ENCODE results near the gene GNG12. TPM values are rescaled to one million over a fixed set of nuclear protein-coding genes. Genes with fewer than 3 reads are reported as not detected.

Gene GNG12
- total RNA-seq, 3 donors from 2014 or later: 0.16 to 0.30 (median 0.18) TPM

DNA sequence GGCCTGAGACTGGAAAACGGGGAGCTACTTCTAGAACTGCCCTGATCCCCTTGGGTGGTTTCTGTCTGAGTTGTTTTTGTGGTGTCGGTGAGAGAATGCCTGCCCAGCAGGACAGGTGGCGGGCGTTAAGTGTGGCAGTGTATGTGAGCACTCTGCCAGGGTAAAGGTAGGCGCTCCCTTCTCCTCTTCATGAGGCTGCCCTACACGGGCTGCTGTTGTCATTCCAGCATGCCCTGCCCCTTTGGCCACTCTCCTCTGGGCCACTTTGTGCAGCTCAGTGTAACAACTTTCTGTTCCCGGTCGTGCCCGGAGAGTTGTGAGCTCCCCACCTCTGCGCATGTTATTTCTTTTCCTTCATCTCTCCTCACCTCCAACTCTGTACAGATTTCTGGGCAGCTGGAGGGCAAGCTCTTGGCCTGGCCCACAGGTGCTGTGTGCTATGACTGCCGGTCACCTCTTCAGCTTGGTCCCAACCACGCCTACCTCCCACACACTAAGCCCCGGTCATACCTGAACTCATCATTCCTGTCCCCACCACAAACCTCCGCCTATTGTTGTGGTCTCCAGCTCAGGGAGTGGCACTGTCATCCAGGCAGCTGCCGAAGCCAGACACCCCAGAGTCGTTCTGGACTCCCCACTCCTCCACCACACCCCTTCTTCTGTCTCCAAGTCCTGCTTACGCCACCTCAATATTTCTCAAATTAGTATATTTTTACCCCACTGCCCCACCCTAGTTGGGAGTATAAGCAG lies 79.3 kb downstream of the GNG12 start:
- Mint-ChIP-seq H3K36me3 (ENCODE audit: insufficient read depth) (no peaks in the 10 kb centered on the region), H3K4me3 (no peak overlapping the region), H3K27me3 (ENCODE audit: low read depth) (peaks cover 5% of the 10 kb centered on the region), H3K9me3 (no peaks in the 10 kb centered on the region), H3K4me1 (ENCODE audit: low read depth) (peaks cover 7% of the 10 kb centered on the region)
- DNase-seq: no peak
- ATAC-seq: peak in 1 of 2 donors; percentile 35

DNA sequence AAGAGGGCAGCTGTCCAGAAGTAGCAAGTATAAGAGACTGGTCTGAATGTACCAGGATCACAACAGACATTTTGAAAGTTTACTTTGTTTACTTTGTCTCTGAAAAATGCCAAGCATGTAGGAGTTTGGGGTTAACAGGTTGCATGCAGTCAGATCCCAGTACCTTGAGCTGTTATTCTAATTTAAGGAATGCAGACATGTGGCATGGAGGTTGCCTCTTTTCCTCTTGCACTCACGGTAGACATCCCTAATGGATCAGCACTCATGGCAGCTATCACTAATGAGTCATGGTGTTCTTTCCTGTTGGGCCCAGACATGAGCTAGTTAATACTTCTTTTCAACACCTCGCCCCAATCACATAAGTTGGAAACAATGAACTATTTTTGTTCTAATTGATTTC lies 81.0 kb downstream of the GNG12 start:
- ATAC-seq (no peak), DNase-seq (no peak)
- Mint-ChIP-seq H3K36me3 (ENCODE audit: insufficient read depth) (no peaks in the 10 kb centered on the region), H3K4me3 (no peak overlapping the region), H3K9me3 (no peaks in the 10 kb centered on the region), H3K4me1 (ENCODE audit: low read depth) (peaks cover 18% of the 10 kb centered on the region), H3K27me3 (ENCODE audit: low read depth) (peaks cover 12% of the 10 kb centered on the region)

DNA sequence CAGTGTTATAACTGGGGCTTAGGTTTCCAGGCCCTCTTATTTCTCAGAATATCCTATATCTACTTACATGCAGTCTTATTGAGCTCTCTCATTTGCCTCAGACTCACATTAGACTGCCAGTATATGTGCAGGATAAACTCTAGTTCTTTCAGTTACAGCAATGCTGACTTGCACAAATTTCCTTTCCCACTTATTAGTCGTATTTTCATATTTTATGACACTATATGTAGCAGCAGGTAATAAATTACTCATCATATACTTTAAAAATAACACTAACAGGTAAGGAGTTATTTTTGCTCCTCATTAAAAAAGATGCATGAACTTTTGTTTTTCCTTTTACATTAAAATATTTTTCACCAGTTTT lies 82.6 kb downstream of the GNG12 start:
- ATAC-seq (no peak), DNase-seq (no peak)
- Mint-ChIP-seq H3K4me3 (no peak overlapping the region), H3K4me1 (ENCODE audit: low read depth) (peaks cover 18% of the 10 kb centered on the region), H3K9me3 (no peaks in the 10 kb centered on the region), H3K36me3 (ENCODE audit: insufficient read depth) (no peaks in the 10 kb centered on the region), H3K27me3 (ENCODE audit: low read depth) (peaks cover 16% of the 10 kb centered on the region)

DNA sequence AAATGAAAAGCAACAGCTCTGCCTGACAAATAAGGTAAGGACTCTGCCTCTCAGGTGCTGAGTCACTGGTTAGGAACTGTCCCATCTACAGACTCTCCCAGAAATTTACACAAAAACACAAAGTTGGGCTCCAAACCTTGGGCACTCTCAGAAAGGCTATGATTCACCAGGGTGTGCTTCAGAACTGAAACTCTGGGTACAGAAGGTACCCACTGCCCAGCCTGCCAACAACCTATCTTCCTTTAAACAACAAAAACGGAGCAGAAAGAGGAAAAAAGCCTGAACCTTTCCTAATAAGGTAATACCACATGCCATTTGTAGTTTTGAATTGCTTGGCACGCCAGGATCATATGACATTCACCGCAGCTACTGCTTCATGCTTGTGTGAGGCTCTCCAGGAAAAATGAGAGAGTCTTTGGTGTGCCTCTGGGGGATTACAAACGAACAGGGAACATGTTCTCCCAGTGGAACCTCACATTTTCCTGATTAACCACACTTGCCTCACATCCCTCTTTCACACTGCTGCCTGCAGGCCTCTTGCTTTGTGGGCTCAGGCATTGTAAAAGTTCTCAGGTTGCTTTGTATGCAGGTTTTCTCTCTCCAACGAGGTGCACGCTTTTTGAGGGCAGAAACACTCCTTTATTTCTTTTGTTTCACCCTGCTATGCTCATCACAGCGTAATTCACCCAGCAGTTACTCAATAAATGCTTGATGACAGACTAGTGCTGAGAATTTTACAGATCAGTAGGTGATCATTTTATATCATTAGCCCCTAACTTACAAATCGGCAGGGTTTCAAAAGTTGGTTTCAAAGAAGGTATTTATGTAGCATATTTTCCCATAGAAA lies 83.2 kb downstream of the GNG12 start:
- Mint-ChIP-seq H3K4me3 (no peak overlapping the region), H3K4me1 (ENCODE audit: low read depth) (peaks cover 18% of the 10 kb centered on the region), H3K36me3 (ENCODE audit: insufficient read depth) (no peaks in the 10 kb centered on the region), H3K27me3 (ENCODE audit: low read depth) (peaks cover 16% of the 10 kb centered on the region), H3K9me3 (no peaks in the 10 kb centered on the region)
- no peak for DNase-seq
- ATAC-seq: peak; percentile 27 to 41

- DNase-seq (no peak), ATAC-seq (no peak)
- Mint-ChIP-seq H3K4me1 (ENCODE audit: low read depth) (peaks cover 16% of the 10 kb centered on the region), H3K27me3 (ENCODE audit: low read depth) (peaks cover 14% of the 10 kb centered on the region), H3K4me3 (no peak overlapping the region), H3K36me3 (ENCODE audit: insufficient read depth) (no peaks in the 10 kb centered on the region), H3K9me3 (no peaks in the 10 kb centered on the region)
Observed at GRCh38 chr1:67749263-67749843, 83.9 kb downstream of the GNG12 start.

DNA sequence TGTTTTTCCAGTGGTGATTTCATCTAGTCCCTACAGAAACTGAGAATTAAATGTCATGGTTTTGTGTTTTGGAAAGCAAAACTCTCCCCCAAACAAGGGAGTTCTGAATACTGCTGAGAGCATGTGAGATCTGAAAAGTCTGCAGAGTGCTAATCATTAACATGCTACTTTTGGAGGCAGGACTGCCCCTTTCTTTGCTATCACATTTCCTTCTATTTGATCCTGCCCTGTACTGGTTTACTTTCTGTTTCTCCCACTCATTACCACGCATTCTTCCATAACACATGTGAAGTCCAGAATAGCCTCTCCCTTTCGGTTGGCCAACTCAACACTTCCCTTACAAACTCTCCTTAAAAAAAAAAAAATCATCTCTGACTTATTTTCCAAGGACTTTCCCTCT lies 84.6 kb downstream of the GNG12 start:
- no peak for DNase-seq
- Mint-ChIP-seq H3K36me3 (ENCODE audit: insufficient read depth) (no peaks in the 10 kb centered on the region), H3K4me3 (no peak overlapping the region), H3K27me3 (ENCODE audit: low read depth) (peaks cover 16% of the 10 kb centered on the region), H3K4me1 (ENCODE audit: low read depth) (peaks cover 13% of the 10 kb centered on the region), H3K9me3 (no peaks in the 10 kb centered on the region)
- ATAC-seq: no peak

DNA sequence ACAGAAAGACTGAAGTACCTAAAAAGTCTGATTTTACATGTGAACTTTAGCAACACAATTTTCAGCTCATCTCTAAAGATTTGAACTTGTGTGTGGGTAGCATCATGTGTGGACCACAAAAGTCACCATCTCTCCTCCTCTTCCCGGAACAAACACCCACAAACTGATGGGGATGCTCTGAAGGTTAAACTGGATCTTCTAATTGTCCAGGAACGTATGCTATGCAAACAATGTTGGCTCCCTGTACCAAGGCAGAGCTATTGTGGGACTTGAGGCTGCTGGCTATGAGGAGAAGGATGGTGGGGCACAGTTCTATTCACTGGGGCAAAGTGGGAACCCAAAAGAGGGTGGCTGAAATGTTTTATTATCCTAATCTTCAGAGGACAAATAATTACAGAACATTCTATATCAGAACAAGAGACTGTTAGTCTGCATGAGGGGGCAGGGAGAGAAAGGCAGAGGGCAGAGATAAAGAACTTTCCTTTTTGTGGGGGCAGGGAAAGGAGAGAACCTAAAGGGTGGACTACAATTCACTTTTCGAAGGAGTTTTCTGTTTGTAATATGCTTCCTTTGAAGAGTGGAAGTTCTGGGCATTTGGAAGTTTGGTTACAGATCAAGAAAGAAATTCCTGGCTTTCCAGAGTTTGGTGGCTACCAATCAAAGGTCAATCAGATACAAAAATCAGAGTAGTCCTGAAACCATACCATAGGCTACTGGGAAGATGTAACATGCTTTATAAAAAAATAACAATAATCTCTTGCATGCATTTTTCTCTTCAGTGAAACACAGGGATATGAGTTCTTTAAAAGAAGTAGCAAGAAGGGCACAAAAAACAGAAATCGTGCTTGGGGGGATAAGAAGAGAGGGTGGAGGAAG lies 85.4 kb downstream of the GNG12 start:
- ATAC-seq (no peak), DNase-seq (no peak)
- Mint-ChIP-seq H3K9me3 (no peaks in the 10 kb centered on the region), H3K27me3 (ENCODE audit: low read depth) (peaks cover 18% of the 10 kb centered on the region), H3K36me3 (ENCODE audit: insufficient read depth) (no peaks in the 10 kb centered on the region), H3K4me1 (ENCODE audit: low read depth) (peaks cover 13% of the 10 kb centered on the region), H3K4me3 (no peak overlapping the region)

GRCh38 chr1:67745875-67746698 lies 87.2 kb downstream of the GNG12 start:
- H3K4me1 Mint-ChIP-seq (ENCODE audit: low read depth): peaks cover 13% of the 10 kb centered on the region
- DNase-seq (no peak), ATAC-seq (no peak)
- no peaks in the 10 kb centered on the region for H3K36me3 Mint-ChIP-seq (ENCODE audit: insufficient read depth)
- peaks cover 20% of the 10 kb centered on the region for H3K27me3 Mint-ChIP-seq (ENCODE audit: low read depth)
- H3K4me3 Mint-ChIP-seq: no peak overlapping the region
- H3K9me3 Mint-ChIP-seq: no peaks in the 10 kb centered on the region

- no peak for ATAC-seq
- Mint-ChIP-seq H3K4me1 (ENCODE audit: low read depth) (peaks cover 3% of the 10 kb centered on the region), H3K36me3 (ENCODE audit: insufficient read depth) (no peaks in the 10 kb centered on the region), H3K9me3 (no peaks in the 10 kb centered on the region), H3K27me3 (ENCODE audit: low read depth) (peaks cover 19% of the 10 kb centered on the region), H3K4me3 (no peak overlapping the region)
- no peak for DNase-seq
Observed at GRCh38 chr1:67743072-67743725, 90.1 kb downstream of the GNG12 start.

GRCh38 chr1:67741736-67742135 lies 91.5 kb downstream of the GNG12 start:
- H3K9me3 Mint-ChIP-seq: no peaks in the 10 kb centered on the region
- H3K4me3 Mint-ChIP-seq: no peak overlapping the region
- H3K27me3 Mint-ChIP-seq (ENCODE audit: low read depth): peaks cover 13% of the 10 kb centered on the region

GRCh38 chr1:67741121-67741520 lies 92.1 kb downstream of the GNG12 start:
- ATAC-seq (no peak), DNase-seq (no peak)
- Mint-ChIP-seq H3K36me3 (ENCODE audit: insufficient read depth) (no peaks in the 10 kb centered on the region), H3K27me3 (ENCODE audit: low read depth) (peaks cover 9% of the 10 kb centered on the region), H3K4me1 (ENCODE audit: low read depth) (peaks cover 7% of the 10 kb centered on the region), H3K9me3 (no peaks in the 10 kb centered on the region), H3K4me3 (no peak overlapping the region)

More at GRCh38 chr1:67741736-67742135, 91.5 kb downstream of the GNG12 start:
- no peak for DNase-seq
- Mint-ChIP-seq H3K4me1 (ENCODE audit: low read depth) (peaks cover under 1% of the 10 kb centered on the region), H3K36me3 (ENCODE audit: insufficient read depth) (no peaks in the 10 kb centered on the region)
- ATAC-seq: no peak

DNA sequence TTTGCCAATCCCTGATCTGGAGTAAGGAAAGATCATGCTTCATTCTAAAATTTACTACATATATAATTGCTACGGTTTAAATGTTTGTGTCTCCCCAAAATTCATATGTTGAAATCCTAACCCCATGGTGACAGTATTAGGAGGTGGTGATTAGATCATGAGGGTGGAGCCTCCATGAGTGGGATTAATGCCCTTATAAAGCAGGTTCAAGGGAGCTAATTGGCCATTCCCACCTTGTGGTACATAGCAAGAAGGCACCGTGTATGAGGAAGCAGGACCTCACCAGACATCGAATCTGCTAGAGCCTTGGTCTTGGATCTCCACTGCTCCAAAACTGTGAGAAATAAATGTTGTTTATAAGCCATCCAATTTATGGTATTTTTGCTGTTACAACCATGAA lies 92.7 kb downstream of the GNG12 start:
- ATAC-seq (no peak), DNase-seq (no peak)
- H3K4me1 Mint-ChIP-seq (ENCODE audit: low read depth): peaks cover 12% of the 10 kb centered on the region
- no peaks in the 10 kb centered on the region for H3K9me3 Mint-ChIP-seq
- H3K4me3 Mint-ChIP-seq: no peak overlapping the region
- peaks cover 5% of the 10 kb centered on the region for H3K27me3 Mint-ChIP-seq (ENCODE audit: low read depth)
- no peaks in the 10 kb centered on the region for H3K36me3 Mint-ChIP-seq (ENCODE audit: insufficient read depth)

GRCh38 chr1:67739361-67739760 lies 93.9 kb downstream of the GNG12 start:
- H3K4me3 Mint-ChIP-seq: no peak overlapping the region
- peaks cover 5% of the 10 kb centered on the region for H3K27me3 Mint-ChIP-seq (ENCODE audit: low read depth)
- H3K4me1 Mint-ChIP-seq (ENCODE audit: low read depth): peaks cover 14% of the 10 kb centered on the region
- ATAC-seq (no peak), DNase-seq (no peak)
- H3K36me3 Mint-ChIP-seq (ENCODE audit: insufficient read depth): no peaks in the 10 kb centered on the region
- H3K9me3 Mint-ChIP-seq: no peaks in the 10 kb centered on the region
